Activated CD8-positive, alpha-beta memory T cell treated with anti-CD3 and anti-CD28 coated beads for 1 hour (primary cell): ENCODE data around the gene MAGI1.
"Not testable (repeated sequence)": the region's sequence is repeated elsewhere in the genome, so short reads cannot be mapped to it uniquely, and the experiment has no call there.

Experiments
- DNase-seq, 2 donors: peaks; one replicate each; pipeline ENCODE4 v3.0.0-alpha.2; 2020; ENCODE audit warnings: low read depth in 1 of 2; ENCODE audit errors: extremely low read depth in 1 of 2

Gene MAGI1

DNA sequence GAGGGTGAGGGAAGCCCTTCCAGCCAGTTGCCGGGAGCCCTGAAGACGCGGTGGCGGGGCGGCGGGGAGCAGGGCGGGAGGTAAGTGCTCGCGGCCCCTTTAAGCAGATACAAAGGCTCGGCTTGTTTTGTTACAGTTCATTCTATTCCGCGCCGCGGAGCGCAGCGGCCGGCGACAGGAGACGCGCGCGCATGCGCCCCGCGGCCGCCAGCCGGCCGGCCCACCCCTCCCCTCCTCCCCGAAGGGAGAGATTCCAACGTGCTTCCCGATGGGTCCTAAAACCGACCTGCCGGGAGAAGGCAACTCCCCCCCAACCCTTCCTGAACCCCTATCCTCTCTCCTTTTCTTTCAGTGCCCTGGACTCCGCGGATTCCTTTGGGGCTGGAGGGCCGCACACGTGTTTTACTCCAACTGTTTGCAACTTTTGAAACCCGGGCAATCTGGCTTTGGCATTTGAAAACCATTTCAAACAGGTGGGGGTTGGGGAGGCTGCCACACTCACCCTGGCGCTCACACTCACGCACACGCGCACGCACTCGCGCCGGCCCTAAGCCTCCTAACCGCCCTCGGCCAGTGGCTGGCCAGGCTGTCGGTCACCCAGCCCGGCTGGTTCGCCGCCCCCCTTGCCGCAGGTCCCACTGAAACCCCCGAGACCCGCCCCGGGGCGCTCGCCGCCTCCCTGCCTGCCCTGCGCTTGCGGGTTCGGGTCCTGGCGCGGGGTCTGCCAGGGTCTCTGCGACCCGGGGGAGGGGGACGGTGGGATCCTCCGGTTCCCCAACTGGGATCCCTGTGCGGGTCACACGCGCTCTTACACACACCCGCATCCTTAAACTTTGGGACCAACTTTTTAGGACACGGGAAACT, at the start of gene MAGI1:
Gene MAGI1, minus strand, starts transcription at position 193 of the 864 bp plus-strand sequence. CDS start 610 bp downstream, outside the sequence.
- no peak for DNase-seq

DNA sequence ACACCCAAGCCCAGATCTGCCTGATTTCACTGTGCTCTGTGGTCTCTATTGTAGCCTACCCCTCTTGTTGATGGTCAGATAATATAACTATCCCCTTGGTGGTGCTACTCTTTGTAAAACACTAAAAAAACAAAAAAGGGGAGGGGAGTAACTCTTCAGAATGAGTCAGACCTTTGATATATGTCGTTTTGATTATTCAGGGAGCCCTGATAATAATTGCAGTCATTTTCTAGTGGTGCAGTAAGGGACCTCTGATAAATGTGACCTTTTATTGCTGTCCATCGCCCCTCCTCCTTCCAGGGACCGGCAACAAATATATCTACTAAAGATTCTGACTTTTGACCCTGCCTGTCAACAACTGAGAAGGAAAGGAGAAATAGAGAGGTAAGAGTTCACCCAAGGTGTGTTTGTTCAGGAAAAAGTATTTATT, 45.1 kb upstream of the MAGI1 start:
- no peak for DNase-seq

DNA sequence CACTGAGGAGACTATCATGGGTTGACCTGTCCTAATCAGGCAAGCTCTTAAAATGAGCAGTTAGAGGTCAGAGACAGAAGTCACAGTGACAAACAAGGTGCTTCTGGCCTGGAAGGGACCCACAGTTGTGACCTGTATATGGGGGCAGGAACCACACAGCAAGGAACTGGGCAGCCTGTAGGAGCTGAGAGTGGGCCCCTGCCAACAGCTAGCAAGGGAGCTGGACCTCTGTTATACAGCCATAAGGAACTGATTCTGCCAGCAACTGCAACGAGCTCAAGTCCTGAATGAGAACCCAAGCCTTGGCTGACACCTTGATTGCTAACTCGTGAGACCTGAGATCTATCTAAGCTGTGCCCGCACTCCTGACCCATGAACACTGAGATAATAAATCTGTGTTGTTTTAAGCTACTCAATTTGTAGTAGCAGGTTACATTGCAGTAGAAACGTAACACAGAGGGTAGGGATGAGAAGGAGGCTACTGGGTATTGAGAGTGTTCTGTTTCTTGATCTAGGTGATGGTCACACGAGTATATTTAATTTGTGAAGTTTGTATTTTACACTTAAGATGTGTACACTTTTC, 44.5 kb upstream of the MAGI1 start:
- DNase-seq = no peak

DNA sequence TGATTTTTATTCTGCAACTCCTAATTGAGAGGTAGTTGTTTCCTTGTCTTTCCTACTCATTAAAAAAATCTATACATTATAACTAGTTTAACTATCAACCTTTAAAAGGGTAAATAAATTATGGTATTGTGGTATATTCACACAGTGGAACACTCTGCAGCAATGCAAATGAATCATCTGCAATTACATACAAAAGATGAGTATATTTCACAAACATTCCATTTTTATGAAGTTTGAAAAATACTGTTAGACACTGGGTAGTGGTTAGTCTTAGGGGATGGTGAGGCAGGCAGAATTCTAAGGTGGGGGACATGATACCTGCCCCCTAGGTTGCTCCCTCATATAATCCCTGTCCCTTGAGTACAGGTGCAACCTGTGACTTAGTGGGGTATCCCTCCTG, 44.0 kb upstream of the MAGI1 start:
- DNase-seq = no peak

DNA sequence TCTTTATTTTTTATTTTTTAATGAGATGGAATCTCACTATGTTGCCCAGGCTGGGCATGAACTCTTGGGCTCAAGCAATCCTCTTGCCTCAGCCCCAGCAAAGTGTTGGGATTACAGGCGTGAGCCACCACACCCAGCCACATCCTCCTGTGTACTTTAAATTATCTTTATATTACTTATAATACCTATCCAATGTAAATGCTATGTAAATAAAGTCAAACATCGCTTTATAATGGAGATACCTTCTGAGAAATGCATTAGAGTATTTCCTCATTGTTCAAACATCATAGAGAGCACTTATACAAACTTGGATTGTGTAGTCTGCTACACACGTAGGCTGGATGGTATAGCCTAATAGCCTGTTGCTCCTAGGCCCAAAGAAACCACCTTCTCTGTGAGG, 41.4 kb upstream of the MAGI1 start:
- no peak for DNase-seq

DNA sequence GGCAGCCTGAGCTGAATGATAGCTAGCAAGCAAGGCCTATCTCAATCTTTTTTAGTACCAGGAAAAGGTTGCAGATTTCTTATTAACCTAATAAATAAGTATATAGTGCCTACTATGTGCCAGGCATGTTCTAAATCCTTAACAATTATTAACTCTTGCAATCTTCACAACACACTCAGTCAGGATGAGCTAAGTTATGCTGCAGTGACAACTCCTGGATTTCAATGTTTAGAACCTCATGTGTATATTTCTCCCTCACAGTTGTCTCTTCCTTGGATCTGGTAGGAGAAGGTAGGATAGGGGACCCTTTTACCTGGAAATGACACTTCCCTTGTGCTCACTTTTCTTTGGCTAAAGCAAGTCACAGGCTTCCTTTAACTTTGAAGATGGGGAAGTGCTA, 39.3 kb upstream of the MAGI1 start:
- DNase-seq = no peak

DNA sequence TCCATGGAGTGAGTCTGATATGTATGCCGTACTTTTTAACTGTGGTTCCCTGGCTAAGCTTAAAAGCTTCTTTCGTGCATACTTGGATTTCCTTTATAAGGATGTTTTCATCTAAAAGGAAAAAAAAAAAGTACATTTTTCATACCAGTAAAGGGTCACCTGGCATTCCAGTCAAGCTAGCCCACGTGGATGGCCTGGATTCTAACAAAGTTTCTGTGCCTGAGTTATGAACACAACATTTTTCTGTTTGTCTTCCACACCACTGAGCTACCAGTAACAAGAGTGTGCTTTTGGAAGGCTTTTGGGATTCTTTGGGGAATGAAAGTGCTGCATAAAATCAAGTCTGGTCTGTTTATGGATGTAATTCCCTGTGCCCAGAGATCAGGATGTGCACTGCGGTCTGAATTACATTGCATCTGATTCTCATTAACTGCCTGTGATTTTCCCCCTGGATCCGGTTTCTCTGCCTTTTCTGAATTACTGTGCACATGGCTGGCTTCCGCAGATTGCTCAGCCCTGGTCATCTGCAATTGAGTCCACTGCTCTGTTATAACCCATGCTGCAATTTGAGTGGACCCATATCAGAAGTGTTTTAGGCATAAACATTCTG, 38.2 kb upstream of the MAGI1 start:
- no peak for DNase-seq

DNA sequence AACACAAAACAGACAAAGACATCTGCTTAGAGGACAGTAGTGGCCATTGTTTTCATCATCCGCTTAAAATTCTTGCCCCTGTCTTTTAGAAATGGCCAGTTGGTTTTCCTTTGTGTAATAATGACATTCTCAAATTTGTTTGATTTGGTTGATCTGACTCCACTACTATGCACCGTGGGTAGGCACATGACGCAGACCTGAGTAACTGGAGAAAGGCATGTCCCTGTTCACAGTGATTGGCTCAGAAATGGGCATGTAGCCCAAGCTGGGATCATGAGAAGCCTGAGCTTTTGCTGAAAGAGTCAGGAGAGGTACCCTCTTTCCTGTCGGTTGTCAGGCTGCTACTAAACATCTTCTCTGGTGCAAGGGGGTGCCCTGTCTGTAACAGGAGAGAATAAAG, 36.6 kb upstream of the MAGI1 start:
- DNase-seq = no peak

DNA sequence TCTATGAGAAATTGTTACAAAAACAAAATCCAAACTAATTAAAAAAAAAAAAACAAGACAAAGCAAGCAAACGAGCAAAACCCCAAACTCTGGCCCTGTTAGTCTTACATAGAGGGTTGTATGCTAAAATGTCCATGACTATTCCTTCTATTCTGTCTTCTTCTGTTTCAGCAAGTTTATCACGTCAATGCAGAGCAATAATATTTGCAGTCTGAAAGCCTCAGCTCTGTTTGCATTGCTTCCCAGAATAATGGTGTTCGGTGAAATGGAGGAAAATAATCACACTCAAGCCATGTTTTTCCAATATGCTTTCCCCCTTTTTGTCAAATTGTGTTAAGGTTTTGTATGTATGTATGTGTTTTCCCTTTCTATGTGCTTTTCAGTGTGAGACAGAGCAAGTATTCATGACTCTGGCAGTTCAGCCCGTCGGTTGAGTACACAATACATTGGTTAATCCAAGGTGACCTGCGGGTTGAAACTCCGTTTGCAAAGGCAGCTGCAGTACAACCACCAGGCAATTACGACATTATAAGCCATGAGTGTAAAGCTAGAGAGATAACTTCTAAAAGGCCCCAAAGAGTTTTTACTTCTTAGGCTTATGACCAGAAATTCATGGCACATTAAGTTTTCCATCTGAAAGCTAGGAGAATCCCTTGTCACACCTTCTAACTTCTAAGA, 34.9 kb upstream of the MAGI1 start:
- DNase-seq = no peak

DNA sequence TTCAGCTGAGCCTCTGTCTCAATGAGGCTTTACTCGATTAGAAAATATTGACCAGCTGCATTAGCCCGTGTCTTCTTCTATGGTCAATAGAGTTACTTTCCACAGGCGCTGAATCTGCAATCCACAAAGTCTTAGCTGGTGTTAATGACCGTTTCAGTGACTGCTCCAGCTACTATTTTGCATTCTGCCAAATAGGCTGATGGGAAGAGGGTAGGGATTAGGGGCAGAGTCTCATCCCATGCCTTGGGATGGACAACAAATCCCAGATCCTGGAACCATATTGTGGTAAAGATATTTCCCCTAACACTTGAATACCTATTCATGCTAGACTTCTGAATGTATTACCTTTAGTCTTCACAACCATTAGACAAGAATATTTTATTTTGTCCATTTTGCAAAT, 29.5 kb upstream of the MAGI1 start:
- DNase-seq = no peak

DNA sequence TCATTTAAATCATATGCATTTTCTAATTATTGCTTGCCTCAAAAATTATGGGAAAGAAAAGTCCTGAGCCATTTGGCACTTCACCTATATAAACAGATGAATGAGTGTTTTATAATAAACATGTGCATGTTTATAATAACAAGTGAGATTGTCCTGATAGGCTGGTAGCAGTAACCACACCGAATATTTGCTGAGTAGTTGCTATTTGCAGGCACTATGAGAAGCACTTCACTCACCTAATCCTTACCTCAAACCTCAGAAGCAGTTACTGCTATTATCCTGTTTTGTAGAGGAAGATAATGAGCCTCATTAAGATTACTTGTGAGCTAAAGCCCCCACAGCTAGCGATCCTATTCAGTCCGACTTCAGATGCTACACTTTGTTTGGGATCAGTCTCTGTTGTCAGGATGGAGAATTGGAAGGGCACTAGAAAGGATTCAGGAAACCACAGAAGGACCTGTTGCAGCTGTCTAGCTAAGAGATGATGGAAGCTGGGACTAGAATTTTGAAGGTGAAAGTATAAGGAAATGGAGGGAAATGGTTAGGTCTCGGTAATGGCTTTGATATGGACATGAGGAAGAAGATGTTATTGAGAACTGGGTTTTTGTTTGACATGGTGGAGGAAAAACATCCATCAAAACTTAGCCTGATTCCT, 28.4 kb upstream of the MAGI1 start:
- DNase-seq = no peak

DNA sequence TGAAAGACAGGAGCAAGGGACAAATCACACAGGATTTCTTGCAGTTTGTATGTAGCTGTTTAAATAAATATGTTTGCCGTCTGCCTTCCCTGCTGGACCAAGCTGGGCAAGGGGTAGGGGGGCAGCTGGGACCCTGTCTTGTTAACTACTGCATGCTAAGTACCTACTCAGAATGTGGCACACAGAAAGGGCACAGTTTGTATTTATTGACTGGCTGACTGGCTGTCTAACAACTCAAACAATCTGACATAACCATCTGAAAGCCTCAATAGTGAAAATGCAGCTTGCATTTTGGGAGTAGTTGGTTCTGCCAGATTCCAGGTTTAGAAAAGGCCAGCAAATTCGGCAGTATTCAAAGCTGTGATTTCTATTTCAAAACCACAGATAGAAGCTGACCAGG, 16.6 kb upstream of the MAGI1 start:
- DNase-seq = no peak

DNA sequence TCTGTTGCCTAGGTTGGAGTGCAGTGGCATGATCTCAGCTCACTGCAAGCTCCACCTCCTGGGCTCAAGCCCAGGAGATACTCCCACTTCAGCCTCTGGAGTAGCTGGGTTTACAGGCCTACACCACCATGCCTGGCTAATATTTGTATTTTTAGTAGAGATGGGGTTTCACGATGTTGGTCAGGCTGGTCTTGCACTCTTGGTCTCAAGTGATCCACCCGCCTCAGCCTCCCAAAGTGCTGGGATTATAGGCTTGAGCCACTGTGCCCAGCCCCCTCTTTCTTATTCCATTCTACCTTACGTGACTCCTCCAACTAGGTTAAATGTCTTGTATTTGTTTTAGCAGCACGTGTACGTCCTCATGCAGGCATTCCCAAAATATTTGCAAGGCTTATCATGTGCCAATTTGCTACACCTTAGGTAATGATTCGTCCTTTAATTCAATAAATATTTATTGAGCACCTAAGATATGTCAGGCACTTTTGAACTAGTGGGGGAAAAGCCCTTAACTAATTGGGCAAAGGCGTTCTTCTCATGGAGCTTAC, 14.9 kb upstream of the MAGI1 start:
- no peak for DNase-seq

DNA sequence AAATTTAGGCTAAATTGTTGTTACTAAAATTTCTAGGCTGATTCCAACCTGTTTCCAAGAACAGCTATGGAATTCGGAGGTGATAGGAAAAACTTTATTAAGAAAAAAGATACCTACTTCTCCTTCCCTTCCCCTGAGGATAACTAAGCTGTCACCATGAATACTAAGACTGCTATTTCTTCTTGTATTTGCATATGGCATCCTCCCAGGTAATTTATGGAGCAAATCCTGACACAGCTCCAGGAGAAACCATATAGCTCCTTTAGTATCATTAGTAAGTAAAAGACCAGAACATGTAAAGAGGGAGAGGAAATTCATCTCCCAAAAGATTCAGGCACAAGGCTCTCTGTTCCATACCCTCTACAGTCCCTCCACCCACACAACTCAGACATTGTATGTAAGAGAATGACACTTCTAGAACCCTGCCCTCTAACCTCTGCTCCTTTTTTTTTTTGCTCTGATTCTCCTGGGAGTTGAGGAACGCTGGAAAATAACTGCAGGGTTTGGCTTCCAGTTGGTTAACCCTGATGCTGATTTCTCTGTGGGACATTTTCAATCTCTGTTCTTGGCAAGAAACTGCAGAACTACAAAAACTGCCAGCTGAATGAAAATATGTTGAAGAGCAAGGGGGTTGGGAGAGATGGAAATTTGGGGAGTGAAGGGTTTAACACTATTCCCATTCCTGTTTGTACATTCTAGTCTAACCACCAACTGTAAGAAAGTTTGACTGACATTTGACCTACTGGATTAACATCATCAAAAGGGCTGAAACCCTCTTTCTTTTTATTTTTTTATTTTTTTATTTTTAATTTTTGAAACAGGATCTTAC, 14.2 kb upstream of the MAGI1 start:
- DNase-seq = no peak

DNA sequence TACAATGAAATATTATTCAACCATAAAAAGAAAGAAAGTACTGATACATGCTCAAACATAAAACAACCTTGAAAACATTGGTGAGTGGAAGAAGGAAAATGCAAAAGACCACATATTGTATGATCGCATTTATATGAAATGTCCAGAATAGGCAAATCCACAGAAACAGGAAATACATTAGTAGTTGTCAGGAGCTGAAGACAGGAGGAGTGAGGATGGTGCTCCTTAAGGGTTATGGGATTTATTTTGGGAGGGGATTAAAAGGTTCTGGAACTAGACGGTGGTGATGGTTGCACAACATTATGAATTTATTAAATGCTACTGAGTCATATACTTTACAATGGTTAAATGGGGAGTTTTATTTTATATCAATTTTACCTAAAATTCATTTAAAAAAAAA, 12.1 kb upstream of the MAGI1 start:
- no peak for DNase-seq

DNA sequence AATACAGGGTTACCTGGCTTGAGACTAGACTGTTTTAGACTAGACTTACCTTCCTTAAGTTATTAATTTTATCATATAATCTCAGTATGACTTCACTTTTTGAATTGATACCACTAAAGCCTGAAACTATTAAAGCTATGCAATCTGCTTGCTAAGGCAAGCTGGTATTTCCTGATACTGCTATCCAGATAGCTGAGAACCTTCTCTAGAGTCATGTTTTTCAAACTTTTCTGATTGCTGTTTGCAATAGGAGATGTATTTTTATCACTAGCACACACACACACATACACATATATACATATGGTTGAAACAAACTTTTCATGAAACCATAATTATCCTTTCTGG, 9.3 kb upstream of the MAGI1 start:
- DNase-seq = no peak

DNA sequence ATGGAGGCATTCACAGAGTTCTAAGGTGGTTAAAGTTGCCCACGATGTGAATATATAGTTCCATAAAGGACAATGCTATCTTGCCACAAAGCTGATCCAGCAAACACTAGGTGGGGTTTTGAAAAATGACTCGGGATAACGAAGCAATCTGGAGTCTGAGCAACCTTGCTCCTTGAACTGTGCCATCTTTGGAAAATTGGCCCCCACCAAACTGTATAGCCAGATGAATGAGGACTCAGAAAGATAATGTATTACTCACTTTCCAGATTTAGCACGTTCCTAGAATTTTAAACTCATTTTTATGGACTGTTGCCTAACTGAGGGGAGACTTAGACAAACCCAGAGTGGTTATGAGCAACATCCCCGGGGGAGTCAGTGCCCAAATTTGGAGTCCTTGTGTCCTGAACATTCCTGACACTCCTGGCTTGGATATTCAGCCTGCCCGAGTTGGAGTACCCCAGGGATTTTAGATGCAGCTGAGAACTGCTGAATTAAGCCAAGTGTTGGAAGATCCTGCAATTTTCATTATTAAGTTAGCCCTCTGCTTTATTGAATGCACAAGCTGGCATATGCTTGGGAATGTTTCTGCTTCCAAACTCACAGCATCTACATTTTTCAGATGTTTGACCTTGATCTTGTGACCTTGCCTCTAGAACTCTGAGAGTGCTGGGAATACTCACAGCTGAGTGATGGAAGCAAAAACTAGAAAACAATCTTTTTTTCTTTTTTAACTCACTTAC, 8.8 kb upstream of the MAGI1 start:
- no peak for DNase-seq

DNA sequence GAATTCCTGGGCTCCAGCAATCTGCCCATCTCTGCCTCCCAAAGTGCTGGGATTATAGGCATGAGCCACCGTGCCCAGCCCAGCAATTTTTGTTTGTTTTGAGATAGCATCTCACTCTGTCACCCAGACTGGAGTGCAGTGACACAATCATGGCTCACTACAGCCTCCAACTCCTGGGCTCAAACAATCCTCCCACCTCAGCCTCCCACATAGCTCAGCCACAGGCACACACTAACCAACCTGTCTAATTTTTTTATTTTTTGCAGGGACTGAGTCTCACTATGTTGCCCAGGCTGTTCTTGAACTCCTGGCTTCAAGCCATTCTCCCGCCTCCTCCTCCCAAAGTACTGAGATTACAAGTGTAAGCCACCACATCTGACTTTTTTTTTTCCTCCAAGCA, 7.6 kb upstream of the MAGI1 start:
- not testable (repeated sequence) for DNase-seq

DNA sequence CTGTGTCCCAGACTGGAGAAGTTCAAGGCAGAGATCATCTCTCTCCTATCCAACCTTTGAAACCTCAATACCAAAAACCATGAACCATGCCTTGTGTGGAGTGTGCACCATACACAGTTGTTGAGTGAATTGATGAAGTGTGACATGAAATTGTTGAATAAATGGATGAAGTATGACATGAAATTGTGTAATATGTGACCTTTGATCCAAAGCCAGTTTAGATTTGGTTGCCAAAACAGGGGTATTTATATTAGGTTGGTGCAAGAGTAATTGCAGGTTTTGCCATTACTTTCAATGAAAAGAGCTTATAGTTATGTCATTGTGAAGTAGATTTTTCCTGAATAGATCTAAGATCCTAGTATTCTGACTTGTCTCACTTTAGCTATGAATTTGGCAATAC, 3.1 kb upstream of the MAGI1 start:
- DNase-seq = no peak
